Stomach (tissue), 9 donors: ENCODE measurements around the gene AFM. TPM values are rescaled to one million over a fixed set of nuclear protein-coding genes. Genes with fewer than 3 reads are reported as not detected.
"Not testable (repeated sequence)": the region's sequence is repeated elsewhere in the genome, so short reads cannot be mapped to it uniquely, and the experiment has no call there.

Experiments used
- DNase-seq, 2 donors: peaks; one replicate each; pipeline versions ENCODE4 v3.0.0 to v3.0.0-alpha.2; 2013 to 2019
- H3K27ac ChIP-seq, 5 donors: fragments of 200-600 bp in 4 of 5; sonication (generic) in 4 of 5; one replicate each; pipeline ENCODE4 v1.5.1; 2013 to 2019; ENCODE audit warnings: mild to moderate bottlenecking in 1 of 5, moderate library complexity in 1 of 5
- H3K27me3 ChIP-seq, 3 donors: fragments of 200-600 bp; sonication (generic); one replicate each; pipeline ENCODE4 v1.5.1; 2017 to 2019; ENCODE audit warnings: mixed run types in 1 of 3
- H3K36me3 ChIP-seq, 4 donors: fragments of 200-600 bp; sonication (generic); 1 replicate in 3 of 4; 2 replicates in 1 of 4; pipeline ENCODE4 v1.5.1; 2016 to 2019
- H3K4me1 ChIP-seq, 4 donors: fragments of 200-600 bp; sonication (generic); one replicate each; pipeline ENCODE4 v1.5.1; 2016 to 2019
- H3K4me3 ChIP-seq, 4 donors: fragments of 200-600 bp; sonication (generic) in 3 of 4; one replicate each; pipeline ENCODE4 v1.5.1; 2016 to 2019; ENCODE audit warnings: mild to moderate bottlenecking in 1 of 4
- H3K9me3 ChIP-seq, 4 donors: fragments of 200-600 bp; sonication (generic); one replicate each; pipeline ENCODE4 v1.5.1; 2016 to 2019
- EP300 ChIP-seq: sonication (generic); formaldehyde crosslinking; IDR thresholded peaks from one replicate; pipeline ENCODE4 v1.6.1; 2017; ENCODE audit warnings: antibody characterized with exemption
- POLR2A ChIP-seq, 4 donors: fragments of 450-650 bp; IDR thresholded peaks; one replicate each; pipeline ENCODE4 v1.6.1; 2016; ENCODE audit warnings: antibody characterized with exemption in 4 of 4, control low read depth in 2 of 4, mild to moderate bottlenecking in 1 of 4, moderate library complexity in 1 of 4
- POLR2AphosphoS5 ChIP-seq, 3 donors: sonication (generic); formaldehyde crosslinking; IDR thresholded peaks; one replicate each; pipeline ENCODE4 v1.6.1; 2016; ENCODE audit warnings: antibody characterized with exemption in 3 of 3
- WGBS, 5 donors: extraction: QIAGEN DNeasy Blood & Tissue Kit in 3 of 5; methylation state at CpG; one replicate each; pipeline versions ENCODE4 v1.1.5 to v1.1.7; 2013 to 2018; 5-methylcytosine and 5-hydroxymethylcytosine counted together
- intact Hi-C: fragments of 100-400 bp; cut with DNase I; formaldehyde crosslinking; loops from one replicate; pipeline ENCODE4 v1.15.1; 2023; ENCODE audit warnings: low total_unique reads
- polyA plus RNA-seq, 3 donors: library from polyadenylated mRNA; stranded (reverse); fragments of 200-250 nt; gene quantifications; one replicate each; pipeline ENCODE4 v1.2.3, GENCODE V29; 2013
- small RNA-seq, 4 donors: library from RNA; depleted of rRNA; stranded (forward); fragments of <200 nt; gene quantifications; one replicate each; pipeline ENCODE3, GENCODE V24; 2016
- total RNA-seq, 5 donors: library from RNA; depleted of rRNA; stranded (reverse); fragments of >200 nt; gene quantifications; one replicate each; pipeline versions ENCODE4 v1.1.0 to v1.2.3, GENCODE V29; 2014 to 2016
- TF ChIP-seq, protein P1 (sequence below), 7 experiments: fragments of 450-650 bp in 4 of 7; fragments of 200-600 bp in 3 of 7; sonication (generic) in 3 of 7; IDR thresholded peaks; one replicate each; pipeline ENCODE4 v1.5.1; 2016 to 2019; ENCODE audit warnings: antibody characterized with exemption in 7 of 7, control low read depth in 2 of 7, mild to moderate bottlenecking in 1 of 7
- donor health status: healthy with polysubstance abuse.
- donor health status: Bipolar disorder and iron deficiency.
- donor health status: healthy.

AFM gene
- total and polyA plus RNA-seq, 8 donors: 0.05 to 1.8 (median 0.81) TPM; not detected in 5

GRCh38 chr4:73540826-73541225 is 59.3 kb downstream of the AFM start:
- 84 to 93% (median 88%) methylated on average over 3 of the region's 3 CpGs for WGBS, 5 donors
- intact Hi-C loops: no loop called here
- Histone ChIP-seq H3K27ac (no peak overlapping the region), H3K36me3 (no peaks in the 10 kb centered on the region), H3K4me1 (no peaks in the 10 kb centered on the region), H3K9me3 (no peaks in the 10 kb centered on the region), H3K4me3 (no peak overlapping the region), H3K27me3 (no peaks in the 10 kb centered on the region)
- DNase-seq: no peak
- TF ChIP-seq POLR2A (IDR thresholded peaks at IDR 0.05): no peak
- TF ChIP-seq, protein P1, sequence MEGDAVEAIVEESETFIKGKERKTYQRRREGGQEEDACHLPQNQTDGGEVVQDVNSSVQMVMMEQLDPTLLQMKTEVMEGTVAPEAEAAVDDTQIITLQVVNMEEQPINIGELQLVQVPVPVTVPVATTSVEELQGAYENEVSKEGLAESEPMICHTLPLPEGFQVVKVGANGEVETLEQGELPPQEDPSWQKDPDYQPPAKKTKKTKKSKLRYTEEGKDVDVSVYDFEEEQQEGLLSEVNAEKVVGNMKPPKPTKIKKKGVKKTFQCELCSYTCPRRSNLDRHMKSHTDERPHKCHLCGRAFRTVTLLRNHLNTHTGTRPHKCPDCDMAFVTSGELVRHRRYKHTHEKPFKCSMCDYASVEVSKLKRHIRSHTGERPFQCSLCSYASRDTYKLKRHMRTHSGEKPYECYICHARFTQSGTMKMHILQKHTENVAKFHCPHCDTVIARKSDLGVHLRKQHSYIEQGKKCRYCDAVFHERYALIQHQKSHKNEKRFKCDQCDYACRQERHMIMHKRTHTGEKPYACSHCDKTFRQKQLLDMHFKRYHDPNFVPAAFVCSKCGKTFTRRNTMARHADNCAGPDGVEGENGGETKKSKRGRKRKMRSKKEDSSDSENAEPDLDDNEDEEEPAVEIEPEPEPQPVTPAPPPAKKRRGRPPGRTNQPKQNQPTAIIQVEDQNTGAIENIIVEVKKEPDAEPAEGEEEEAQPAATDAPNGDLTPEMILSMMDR (IDR thresholded peaks at IDR 0.05): no peak
- TF ChIP-seq POLR2AphosphoS5 (IDR thresholded peaks at IDR 0.05): no peak
- no peak for TF ChIP-seq EP300

DNA sequence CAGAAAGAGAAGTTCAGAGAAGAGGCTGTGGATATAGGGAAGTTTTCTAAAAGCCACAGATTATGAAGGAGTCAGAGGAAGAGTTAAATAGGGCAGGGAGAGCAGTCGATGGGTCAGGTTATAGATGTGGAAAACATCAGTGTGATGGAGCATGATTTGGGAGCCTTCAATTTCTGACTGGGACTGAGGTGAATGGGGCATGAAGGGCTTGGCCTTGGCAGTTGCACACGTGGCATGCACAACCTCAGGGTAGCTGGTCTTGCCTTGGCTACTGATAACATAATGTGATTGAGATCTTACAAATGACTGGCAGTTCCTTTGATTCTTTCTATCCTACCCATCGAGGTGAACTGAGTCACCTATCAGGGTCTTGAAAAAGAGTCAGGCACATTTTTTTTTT is 59.7 kb downstream of the AFM start:
- Histone ChIP-seq H3K27ac (no peak overlapping the region), H3K4me1 (no peaks in the 10 kb centered on the region), H3K4me3 (no peak overlapping the region), H3K36me3 (no peaks in the 10 kb centered on the region), H3K27me3 (no peaks in the 10 kb centered on the region), H3K9me3 (no peaks in the 10 kb centered on the region)
- 64 to 75% (median 70%) methylated on average over 3 of the region's 3 CpGs for WGBS, 5 donors
- TF ChIP-seq POLR2AphosphoS5 (IDR thresholded peaks at IDR 0.05) (no peak), POLR2A (IDR thresholded peaks at IDR 0.05) (no peak), EP300 (no peak)
- TF ChIP-seq, protein P1 (IDR thresholded peaks at IDR 0.05): no peak
- intact Hi-C loops: no loop called here
- DNase-seq: no peak

- intact Hi-C loops: no loop called here
- 82 to 100% (median 86%) methylated on average over 1 to 2 of the region's 2 CpGs for WGBS, 5 donors
Measured at GRCh38 chr4:73544620-73545019, 63.1 kb downstream of the AFM start.

DNA sequence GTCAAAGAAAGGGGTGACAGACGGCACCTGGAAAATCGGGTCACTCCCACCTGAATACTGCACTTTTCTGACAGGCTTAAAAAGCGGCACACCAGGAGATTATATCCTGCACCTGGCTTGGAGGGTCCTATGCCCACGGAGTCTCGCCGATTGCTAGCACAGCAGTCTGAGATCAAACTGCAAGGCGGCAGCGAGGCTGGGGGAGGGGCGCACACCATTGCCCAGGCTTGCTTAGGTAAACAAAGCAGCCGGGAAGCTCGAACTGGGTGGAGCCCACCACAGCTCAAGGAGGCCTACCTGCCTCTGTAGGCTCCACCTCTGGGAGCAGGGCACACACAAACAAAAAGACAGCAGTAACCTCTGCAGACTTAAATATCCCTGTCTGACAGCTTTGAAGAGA is 69.3 kb downstream of the AFM start:
- H3K36me3 ChIP-seq, H3K9me3 ChIP-seq, H3K4me3 ChIP-seq, intact Hi-C loops, H3K27ac ChIP-seq, H3K27me3 ChIP-seq, DNase-seq, H3K4me1 ChIP-seq: not testable (repeated sequence)
- WGBS, 5 donors: 93 to 95% (median 93%) methylated on average over 9 to 11 of the region's 11 CpGs

More at GRCh38 chr4:73544620-73545019, 63.1 kb downstream of the AFM start:
- Histone ChIP-seq H3K36me3 (no peaks in the 10 kb centered on the region), H3K27ac (no peak overlapping the region), H3K9me3 (no peaks in the 10 kb centered on the region), H3K4me1 (no peaks in the 10 kb centered on the region), H3K27me3 (no peaks in the 10 kb centered on the region), H3K4me3 (no peak overlapping the region)
- no peak for TF ChIP-seq EP300
- TF ChIP-seq POLR2A (IDR thresholded peaks at IDR 0.05): no peak
- TF ChIP-seq, protein P1 (IDR thresholded peaks at IDR 0.05): no peak
- no peak for TF ChIP-seq POLR2AphosphoS5 (IDR thresholded peaks at IDR 0.05)
- DNase-seq: no peak

Small RNA genes within 50 kb of the gene (small RNA-seq; reads per million reads assigned to genes)
- gene AC074250.1: 0 reads per million in 4 donors

Other genes starting within 250 kb of the AFM start
- gene ANKRD17, start 222.9 kb upstream of the AFM start, total RNA-seq: 100 to 1,000 TPM in 1 of 5 donors, 10 to 100 TPM in 4; 47.3 to 128 (median 69.9) TPM
- gene ANKRD17, start 222.9 kb upstream of the AFM start, polyA plus RNA-seq: 10 to 100 TPM in 1 of 3 donors, 1 to 10 TPM in 2; 6.9 to 31.8 (median 9.3) TPM
- gene ALB, start 77.5 kb upstream of the AFM start, total RNA-seq: 100 to 1,000 TPM in 1 of 5 donors, not detected in 4; 101 TPM
- 1 to 10 TPM in 2 of 3 donors, under 1 TPM in 1; 0.48 to 4.7 (median 1.2) TPM for gene ALB, start 77.5 kb upstream of the AFM start, polyA plus RNA-seq
- 1 to 10 TPM in 1 of 5 donors, not detected in 4; 2.6 TPM for gene AFP, start 45.5 kb upstream of the AFM start, total RNA-seq
- not detected for gene AFP, start 45.5 kb upstream of the AFM start, polyA plus RNA-seq
- gene RASSF6, start 138.7 kb downstream of the AFM start, total RNA-seq: 10 to 100 TPM in 3 of 5 donors, 1 to 10 TPM in 2; 5.5 to 51.8 (median 13.4) TPM
- gene RASSF6, start 138.7 kb downstream of the AFM start, polyA plus RNA-seq: 10 to 100 TPM in 2 of 3 donors, 1 to 10 TPM in 1; 5.0 to 35.9 (median 13.7) TPM